ENCODE results near the gene ALDH1L1. TPM values are rescaled to one million over a fixed set of nuclear protein-coding genes. Genes with fewer than 3 reads are reported as not detected.

Gene ALDH1L1
- total and polyA plus RNA-seq, 9 of the 15 experiments (the other 6 are each of a cell fraction or from before 2014, with no cell fraction given), result 0.06 to 1.9 (median 0.57) TPM; not detected in 1

DNA sequence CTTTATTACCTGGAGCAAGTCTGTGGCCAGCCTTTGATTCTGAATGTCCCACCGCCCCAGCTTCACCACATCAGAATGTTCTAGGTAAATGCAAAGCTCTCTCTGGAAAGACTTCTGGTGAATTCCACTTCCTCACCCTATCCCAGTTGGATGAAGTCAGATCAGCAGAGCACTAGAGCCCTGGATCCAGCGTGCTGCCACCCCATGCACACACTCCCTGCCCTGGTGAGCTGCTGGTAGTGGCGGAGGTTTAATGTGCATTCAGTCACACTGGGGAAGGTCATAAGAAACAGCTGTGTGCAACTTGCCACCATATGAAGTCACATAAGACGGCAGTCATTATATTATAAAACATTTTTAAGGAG lies 80.1 kb downstream of the ALDH1L1 start:
- ATAC-seq, result no peak
- TF ChIP-seq ZFP30 (CRISPR knock-in tag; IDR thresholded peaks at IDR 0.05; ENCODE audit: borderline replicate concordance) (no peak), SMC3 (conservative IDR thresholded peaks at IDR 0.05; ENCODE audit: insufficient read depth, low read depth, low read length) (no peak), SAP30 (IDR thresholded peaks at IDR 0.05; ENCODE audit: borderline replicate concordance, insufficient read depth, low read depth, low read length, poor library complexity, severe bottlenecking) (no peak), RBFOX2 (IDR thresholded peaks at IDR 0.05; ENCODE audit: low read depth, low read length) (no peak), SPI1 (IDR thresholded peaks at IDR 0.05; ENCODE audit: borderline replicate concordance, low read depth, low read length) (no peak), L3MBTL2 (IDR thresholded peaks at IDR 0.05) (no peak), HMBOX1 (IDR thresholded peaks at IDR 0.05) (no peak), PTBP1 (IDR thresholded peaks at IDR 0.05; ENCODE audit: low read depth, low read length) (no peak), TRIM25 (IDR thresholded peaks at IDR 0.05; ENCODE audit: borderline replicate concordance) (no peak), ZNF512 (tag; IDR thresholded peaks at IDR 0.05) (no peak), STAG1 (CRISPR knock-in tag; IDR thresholded peaks at IDR 0.05; ENCODE audit: borderline replicate concordance) (no peak), HNRNPUL1 (IDR thresholded peaks at IDR 0.05; ENCODE audit: low read length) (no peak), CREB1 (IDR thresholded peaks at IDR 0.05) (no peak), CREB1 (CRISPR knock-in tag; IDR thresholded peaks at IDR 0.05) (no peak)
- TF ChIP-seq, protein P1, sequence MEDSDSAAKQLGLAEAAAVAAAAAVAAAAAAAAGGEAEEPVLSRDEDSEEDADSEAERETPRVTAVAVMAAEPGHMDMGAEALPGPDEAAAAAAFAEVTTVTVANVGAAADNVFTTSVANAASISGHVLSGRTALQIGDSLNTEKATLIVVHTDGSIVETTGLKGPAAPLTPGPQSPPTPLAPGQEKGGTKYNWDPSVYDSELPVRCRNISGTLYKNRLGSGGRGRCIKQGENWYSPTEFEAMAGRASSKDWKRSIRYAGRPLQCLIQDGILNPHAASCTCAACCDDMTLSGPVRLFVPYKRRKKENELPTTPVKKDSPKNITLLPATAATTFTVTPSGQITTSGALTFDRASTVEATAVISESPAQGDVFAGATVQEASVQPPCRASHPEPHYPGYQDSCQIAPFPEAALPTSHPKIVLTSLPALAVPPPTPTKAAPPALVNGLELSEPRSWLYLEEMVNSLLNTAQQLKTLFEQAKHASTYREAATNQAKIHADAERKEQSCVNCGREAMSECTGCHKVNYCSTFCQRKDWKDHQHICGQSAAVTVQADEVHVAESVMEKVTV (CRISPR knock-in tag; IDR thresholded peaks at IDR 0.05), result no peak
- TF ChIP-seq, protein P2, sequence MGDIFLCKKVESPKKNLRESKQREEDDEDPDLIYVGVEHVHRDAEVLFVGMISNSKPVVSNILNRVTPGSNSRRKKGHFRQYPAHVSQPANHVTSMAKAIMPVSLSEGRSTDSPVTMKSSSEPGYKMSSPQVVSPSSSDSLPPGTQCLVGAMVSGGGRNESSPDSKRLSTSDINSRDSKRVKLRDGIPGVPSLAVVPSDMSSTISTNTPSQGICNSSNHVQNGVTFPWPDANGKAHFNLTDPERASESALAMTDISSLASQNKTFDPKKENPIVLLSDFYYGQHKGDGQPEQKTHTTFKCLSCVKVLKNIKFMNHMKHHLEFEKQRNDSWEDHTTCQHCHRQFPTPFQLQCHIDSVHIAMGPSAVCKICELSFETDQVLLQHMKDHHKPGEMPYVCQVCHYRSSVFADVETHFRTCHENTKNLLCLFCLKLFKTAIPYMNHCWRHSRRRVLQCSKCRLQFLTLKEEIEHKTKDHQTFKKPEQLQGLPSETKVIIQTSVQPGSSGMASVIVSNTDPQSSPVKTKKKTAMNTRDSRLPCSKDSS (IDR thresholded peaks at IDR 0.05; ENCODE audit: low read depth, partially characterized antibody), result no peak

More for the DNA sequence above, 80.1 kb downstream of the ALDH1L1 start:
- CTCF ChIA-PET (ENCODE audit: low intra/inter-chr PET ratio), result no interaction called here
- BruUV-seq (replicated peaks), result no TSS peak
- Histone ChIP-seq H3K4me3 (no peak overlapping the region), H3K79me2 (ENCODE audit: control insufficient read depth, insufficient read depth, low read length) (no peaks in the 10 kb centered on the region), H3K27me3 (ENCODE audit: control insufficient read depth in 2 of 2, insufficient read depth in 2 of 2, low read length in 2 of 2) (peaks cover 0 to 26% of the 10 kb centered on the region in 2 experiments; a peak in 4 of 5 replicates), H3K27ac (ENCODE audit: extremely low read depth, low read depth, low read length) (no peak overlapping the region), H2AFZ (ENCODE audit: low read depth, low read length) (no peak overlapping the region), H3K9ac (ENCODE audit: insufficient read depth in 1 of 2, low read depth in 2 of 2, low read length in 2 of 2) (no peak overlapping the region), H3K9me3 (replicated peaks; ENCODE audit: control insufficient read depth, insufficient read depth, low read depth, low read length) (no peaks in the 10 kb centered on the region), H4K20me1 (replicated peaks; ENCODE audit: control insufficient read depth, insufficient read depth, low read length) (no peaks in the 10 kb centered on the region), H3K4me2 (ENCODE audit: insufficient read depth, low read length) (no peak overlapping the region), H3K9me1 (ENCODE audit: control insufficient read depth, insufficient read depth, low read length) (no peaks in the 10 kb centered on the region), H3K36me3 (ENCODE audit: control insufficient read depth, insufficient read depth, low read length) (no peaks in the 10 kb centered on the region), H3K4me1 (replicated peaks in 1 of 2; ENCODE audit: control insufficient read depth in 2 of 2, insufficient read depth in 2 of 2, low read length in 2 of 2) (peaks cover 0 to 3% of the 10 kb centered on the region in 2 experiments; a peak in 2 of 5 replicates)
- DNase-seq (ENCODE audit: extremely low read depth in 1 of 4, low spot score in 3 of 4) (no peak), FAIRE-seq (no peak)
- POLR2A ChIA-PET, result no interaction called here
- intact Hi-C loops (cut with micrococcal nuclease) (no loop called here), in situ Hi-C loops (cut with MboI) (no loop called here)
- WGBS (ENCODE audit: insufficient coverage, low coverage, missing lambda C conversion rate), result 6% methylated on average over 3 of the region's 4 CpGs
